Fibroblast of lung (primary cell): Measurements from ENCODE around the gene HMGB2.

Experiments
- CTCF ChIP-seq, 2 donors: IDR thresholded peaks in 1 of 2; conservative IDR thresholded peaks in 1 of 2; 1 replicate in 1 of 2; 2 replicates in 1 of 2; pipeline ENCODE4 v1.5.1; 2011 to 2012; ENCODE audit warnings: low read length in 2 of 2, control low read depth in 1 of 2, inconsistent platforms in 1 of 2, low read depth in 1 of 2, mild to moderate bottlenecking in 1 of 2
- EZH2 ChIP-seq: IDR thresholded peaks from 2 replicates; pipeline ENCODE4 v1.5.1; 2012; ENCODE audit warnings: low read length, control low read depth, mild to moderate bottlenecking; ENCODE audit errors: missing control alignments

- no peak for TF ChIP-seq CTCF (conservative IDR thresholded peaks at IDR 0.05 in 1 of 2, IDR thresholded peaks at IDR 0.05 in 1 of 2; ENCODE audit: low read depth in 1 of 2, low read length in 2 of 2)
- no peak for TF ChIP-seq EZH2
Measured at GRCh38 chr4:173291899-173292298, 42.3 kb downstream of the HMGB2 start.
